Measurements from ENCODE around the gene NR1H3.

Gene NR1H3

GRCh38 chr11:47269829-47270305 is 12.1 kb downstream of the NR1H3 start, which contains the start of gene MADD:
TSS of gene MADD (plus strand) at chr11:47270133.
- peak; percentile 89 for DNase-seq (ENCODE audit: low read depth)

GRCh38 chr11:47270331-47271271 is 12.8 kb downstream of the NR1H3 start:
- peak; percentile 20 for DNase-seq (ENCODE audit: low read depth)

- no peak for DNase-seq (ENCODE audit: low read depth)
Measured at GRCh38 chr11:47271328-47271727, 13.5 kb downstream of the NR1H3 start.

DNA sequence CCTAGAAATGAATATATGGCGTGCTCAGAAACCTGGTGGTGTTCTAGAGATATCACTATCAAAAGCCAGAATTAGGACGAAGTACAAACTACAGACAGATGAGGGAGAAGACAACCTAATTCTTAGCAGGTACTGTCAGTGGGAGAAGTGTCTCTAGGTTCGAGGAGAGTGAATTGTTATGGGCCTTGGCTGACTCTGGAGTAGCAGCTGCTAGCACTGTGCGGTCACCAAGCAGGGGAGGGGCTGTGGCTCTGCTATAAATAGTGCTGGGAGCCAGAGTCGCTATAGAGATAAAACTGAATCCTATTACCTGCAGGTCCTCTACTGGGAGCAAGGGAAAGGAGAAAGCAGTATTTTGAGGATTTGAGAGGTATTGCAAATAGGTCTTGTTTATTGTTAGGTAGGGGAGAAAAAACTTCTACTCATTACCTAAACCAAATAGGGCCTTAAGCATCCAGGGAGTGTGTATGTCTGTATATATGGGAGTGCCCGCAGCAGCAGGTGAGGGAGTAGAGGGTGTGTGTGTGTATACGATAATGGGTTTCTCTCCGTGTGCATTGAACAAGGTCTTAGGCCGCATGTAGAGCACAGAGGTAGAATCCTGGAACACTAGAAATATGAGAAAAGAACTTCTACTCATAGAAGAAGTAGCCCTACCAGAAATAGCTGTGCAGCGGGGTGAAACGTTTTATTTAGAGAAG is 14.3 kb downstream of the NR1H3 start:
- no peak for DNase-seq (ENCODE audit: low read depth)

GRCh38 chr11:47272706-47273105 is 14.9 kb downstream of the NR1H3 start:
- DNase-seq (ENCODE audit: low read depth) = no peak

DNA sequence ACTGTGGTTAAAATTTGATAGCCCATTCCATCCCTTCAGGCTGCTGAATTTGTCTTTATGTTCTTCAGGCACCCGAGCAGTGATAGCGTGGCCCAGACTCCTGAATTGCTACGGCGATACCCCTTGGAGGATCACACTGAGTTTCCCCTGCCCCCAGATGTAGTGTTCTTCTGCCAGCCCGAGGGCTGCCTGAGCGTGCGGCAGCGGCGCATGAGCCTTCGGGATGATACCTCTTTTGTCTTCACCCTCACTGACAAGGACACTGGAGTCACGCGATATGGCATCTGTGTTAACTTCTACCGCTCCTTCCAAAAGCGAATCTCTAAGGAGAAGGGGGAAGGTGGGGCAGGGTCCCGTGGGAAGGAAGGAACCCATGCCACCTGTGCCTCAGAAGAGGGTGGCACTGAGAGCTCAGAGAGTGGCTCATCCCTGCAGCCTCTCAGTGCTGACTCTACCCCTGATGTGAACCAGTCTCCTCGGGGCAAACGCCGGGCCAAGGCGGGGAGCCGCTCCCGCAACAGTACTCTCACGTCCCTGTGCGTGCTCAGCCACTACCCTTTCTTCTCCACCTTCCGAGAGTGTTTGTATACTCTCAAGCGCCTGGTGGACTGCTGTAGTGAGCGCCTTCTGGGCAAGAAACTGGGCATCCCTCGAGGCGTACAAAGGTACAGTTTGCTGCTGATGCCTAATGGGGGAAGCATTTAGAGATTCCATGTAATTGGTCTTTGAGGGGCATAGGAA is 16.9 kb downstream of the NR1H3 start:
- DNase-seq (ENCODE audit: low read depth) = no peak

- no peak for DNase-seq (ENCODE audit: low read depth)
Measured at GRCh38 chr11:47276923-47277322, 19.1 kb downstream of the NR1H3 start.

GRCh38 chr11:47278058-47278457 is 20.3 kb downstream of the NR1H3 start:
- no peak for DNase-seq (ENCODE audit: low read depth)

DNA sequence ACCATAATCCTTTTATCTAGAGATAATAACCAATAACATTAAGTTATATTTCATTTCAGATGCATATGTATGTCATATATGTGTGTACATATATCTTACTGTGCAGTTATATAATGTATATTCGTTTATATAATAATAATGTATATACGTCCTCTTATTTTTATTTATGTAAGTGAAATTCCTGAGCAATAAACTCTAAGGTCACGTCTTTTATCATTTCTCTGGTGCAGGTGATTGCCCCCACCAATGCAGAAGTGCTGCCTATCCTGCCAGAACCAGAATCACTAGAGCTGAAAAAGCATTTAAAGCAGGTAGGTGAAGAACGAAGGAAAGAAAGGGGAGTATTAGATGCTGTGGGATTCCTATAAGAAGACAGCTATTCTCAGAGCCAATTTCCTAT is 21.0 kb downstream of the NR1H3 start:
- no peak for DNase-seq (ENCODE audit: low read depth)

- no peak for DNase-seq (ENCODE audit: low read depth)
Measured at GRCh38 chr11:47280099-47280498, 22.3 kb downstream of the NR1H3 start.

DNA sequence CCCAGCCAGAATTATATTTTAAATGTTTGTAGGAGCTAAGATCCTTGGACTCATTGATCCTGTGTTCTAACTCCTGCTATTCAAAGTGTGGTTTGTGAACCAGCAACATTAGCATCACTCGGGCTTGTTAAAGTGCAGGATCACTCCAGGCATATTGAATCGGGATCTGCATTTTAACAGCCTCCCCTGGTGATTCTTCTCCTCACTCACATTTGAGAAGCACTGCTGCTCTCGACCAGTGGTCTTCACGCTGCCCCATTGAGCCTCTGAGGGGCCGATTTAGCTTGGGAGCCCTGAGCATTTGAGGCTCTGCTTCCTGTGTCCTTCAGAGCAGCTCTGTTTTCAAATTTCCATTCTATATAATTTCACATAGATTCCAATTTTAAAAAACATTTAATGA is 23.1 kb downstream of the NR1H3 start:
- no peak for DNase-seq (ENCODE audit: low read depth)

DNA sequence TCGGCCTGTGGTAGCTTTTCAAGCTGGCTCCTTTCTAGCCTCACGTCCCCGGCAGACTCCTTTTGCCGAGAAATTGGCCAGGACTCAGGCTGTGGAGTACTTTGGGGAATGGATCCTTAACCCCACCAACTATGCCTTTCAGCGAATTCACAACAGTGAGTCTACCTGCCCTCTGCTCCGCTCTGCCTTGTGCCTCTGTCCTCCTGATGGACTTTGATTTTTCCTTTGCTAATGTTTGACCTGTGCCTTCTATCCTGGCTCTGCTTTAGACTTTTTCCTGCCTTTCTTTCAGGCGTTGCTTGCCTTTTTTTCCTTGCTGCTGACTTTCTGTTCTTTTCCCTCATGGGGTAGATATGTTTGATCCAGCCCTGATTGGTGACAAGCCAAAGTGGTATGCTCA is 24.7 kb downstream of the NR1H3 start:
- DNase-seq (ENCODE audit: low read depth) = no peak

GRCh38 chr11:47284151-47284550 is 26.4 kb downstream of the NR1H3 start:
- DNase-seq (ENCODE audit: low read depth) = no peak

DNA sequence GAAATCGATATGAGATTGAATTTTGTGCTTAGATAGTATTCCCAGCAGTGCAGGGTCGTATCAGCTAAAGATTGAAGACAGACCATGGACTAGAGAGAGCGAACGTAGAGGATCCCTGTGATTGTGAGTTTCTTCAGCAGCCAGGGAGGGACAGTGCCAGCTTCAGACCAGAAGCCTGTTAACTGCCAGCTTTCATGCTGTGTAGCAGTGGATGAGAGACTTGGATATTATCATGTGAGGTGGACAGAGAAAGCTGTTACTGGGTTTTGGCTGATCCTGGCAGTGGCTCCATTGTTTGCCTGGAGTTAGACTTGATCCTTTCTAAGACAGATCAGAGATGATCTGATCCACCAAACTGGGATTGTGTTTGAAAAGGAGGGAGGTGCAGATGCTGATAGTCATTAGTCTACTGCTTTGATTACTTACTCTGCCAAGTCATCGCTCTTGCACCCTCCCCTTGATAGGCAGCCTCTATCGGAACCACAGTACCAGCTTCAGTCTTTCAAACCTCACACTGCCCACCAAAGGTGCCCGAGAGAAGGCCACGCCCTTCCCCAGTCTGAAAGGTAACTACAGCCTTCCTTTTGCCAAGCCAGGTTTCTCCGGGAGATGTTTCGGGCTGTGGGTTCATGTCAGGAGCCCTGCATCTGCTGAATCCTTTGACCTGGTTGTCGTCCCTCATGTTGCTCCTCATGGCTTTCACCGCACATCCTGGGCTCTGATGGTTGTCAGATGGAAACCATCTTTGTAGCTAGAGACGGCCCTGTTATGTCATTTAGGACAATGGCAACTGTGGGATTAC is 28.4 kb downstream of the NR1H3 start:
- no peak for DNase-seq (ENCODE audit: low read depth)

GRCh38 chr11:47288066-47288465 is 30.3 kb downstream of the NR1H3 start:
- DNase-seq (ENCODE audit: low read depth) = no peak

GRCh38 chr11:47289856-47290255 is 32.1 kb downstream of the NR1H3 start:
- no peak for DNase-seq (ENCODE audit: low read depth)

GRCh38 chr11:47295385-47295784 is 37.6 kb downstream of the NR1H3 start:
- no peak for DNase-seq (ENCODE audit: low read depth)

DNA sequence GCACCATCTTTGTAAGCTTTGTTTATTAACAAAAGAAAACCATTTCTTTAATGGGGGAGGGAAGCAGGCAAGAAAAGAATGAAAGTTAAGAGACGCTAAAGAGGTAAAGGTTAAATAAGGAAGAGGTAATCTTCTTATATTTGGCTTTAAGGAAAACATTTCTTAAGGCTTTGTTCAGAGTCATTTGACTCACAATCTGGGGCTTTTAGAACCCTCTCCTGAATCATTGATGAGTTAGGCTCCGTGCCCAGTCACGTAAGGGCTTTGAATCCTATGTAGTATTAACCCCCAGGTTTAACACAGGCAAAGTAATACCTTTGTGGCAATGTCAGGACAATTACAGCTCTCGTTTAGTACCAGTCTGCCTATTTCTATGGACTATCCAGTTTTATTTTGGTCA is 38.2 kb downstream of the NR1H3 start:
- DNase-seq (ENCODE audit: low read depth) = no peak

GRCh38 chr11:47299078-47299477 is 41.3 kb downstream of the NR1H3 start:
- DNase-seq (ENCODE audit: low read depth) = no peak

DNA sequence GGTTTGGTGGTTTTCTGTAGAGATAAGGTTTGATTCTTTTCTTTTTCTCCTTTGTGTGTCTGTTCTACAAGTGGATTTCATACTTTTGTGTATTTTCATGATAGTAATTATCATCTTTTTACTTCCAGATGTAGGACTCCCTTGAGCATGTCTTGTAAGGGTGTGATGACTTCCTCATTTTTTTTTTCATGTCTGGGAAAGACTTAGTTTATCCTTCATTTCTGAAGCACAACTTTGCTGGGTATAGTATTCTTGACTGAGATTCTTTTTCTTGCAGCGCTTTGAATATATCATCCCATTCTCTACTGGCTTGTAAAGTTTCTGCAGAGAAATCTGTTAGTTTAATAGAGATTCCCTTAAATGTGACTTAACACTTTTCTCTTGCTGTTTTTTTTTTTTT is 45.1 kb downstream of the NR1H3 start:
- DNase-seq (ENCODE audit: low read depth) = no peak

DNA sequence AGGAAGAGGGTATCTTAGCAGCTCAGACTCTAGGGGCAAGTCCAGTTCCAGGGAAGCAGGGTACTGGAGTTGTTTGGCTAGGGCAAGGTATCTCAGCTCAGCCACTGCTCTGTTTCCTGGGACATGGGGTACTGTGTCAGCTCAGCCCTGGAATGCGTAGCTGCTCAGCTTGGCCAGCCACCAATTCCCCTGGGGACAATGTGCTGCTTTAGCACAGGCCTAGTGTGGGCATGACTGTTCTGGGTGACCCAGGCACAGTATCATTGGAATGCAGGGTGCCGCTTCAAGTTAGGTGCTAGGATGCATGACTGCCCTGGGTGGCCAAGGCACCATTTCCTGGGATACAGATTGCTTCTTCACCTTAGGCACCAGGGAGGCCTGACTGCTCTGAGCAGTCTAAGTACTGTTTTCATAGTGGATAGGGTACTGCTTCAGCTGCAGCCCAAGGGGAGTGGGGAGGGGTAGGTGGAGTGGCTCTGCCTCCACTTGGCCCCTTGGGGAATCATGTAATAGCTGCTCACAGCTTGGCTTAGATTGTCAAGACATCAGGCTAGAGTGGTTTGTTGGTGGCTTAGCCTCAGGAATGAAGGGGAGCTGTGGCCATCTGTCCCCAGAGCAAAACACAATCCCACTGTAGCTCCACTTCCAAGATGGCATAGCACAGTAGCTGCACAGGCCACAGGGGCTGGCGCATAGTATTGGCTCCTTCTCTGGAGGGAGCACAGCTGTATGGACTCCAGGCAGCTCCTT is 48.1 kb downstream of the NR1H3 start:
- no peak for DNase-seq (ENCODE audit: low read depth)

All from stimulated activated CD8-positive, alpha-beta memory T cell treated with anti-CD3 and anti-CD28 coated beads, Interleukin-12 subunit alpha, Interleukin-12 subunit beta, amount 100 ng/mL, for 1 hour (primary cell).